GM23338 (cell line): ENCODE measurements around the gene PRRC2A.

Source experiments
- CTCF ChIP-seq, 2 experiments: fragments of 200-600 bp in 1 of 2; sonication (generic) in 1 of 2; conservative IDR thresholded peaks; 2 replicates each; pipeline versions ENCODE4 v1.5.1 to v1.6.1; 2016 to 2017; ENCODE audit warnings: antibody characterized with exemption in 2 of 2, low read depth in 2 of 2, mild to moderate bottlenecking in 2 of 2, moderate library complexity in 1 of 2
- ETS1 ChIP-seq: IDR thresholded peaks from 2 replicates; pipeline ENCODE4 v1.6.1; 2016; ENCODE audit warnings: antibody characterized with exemption
- EZH2 ChIP-seq: fragments of 200-600 bp; sonication (generic); IDR thresholded peaks from one replicate; pipeline ENCODE4 v1.8.0; 2017; ENCODE audit warnings: antibody characterized with exemption, mild to moderate bottlenecking, low read depth; ENCODE audit not compliant: unreplicated experiment
- EZH2phosphoT487 ChIP-seq: fragments of 200-600 bp; sonication (generic); IDR thresholded peaks from one replicate; pipeline ENCODE4 v1.8.1; 2018; ENCODE audit warnings: antibody characterized with exemption; ENCODE audit not compliant: unreplicated experiment
- JUNB ChIP-seq: IDR thresholded peaks from one replicate; pipeline ENCODE4 v1.6.1; 2016; ENCODE audit warnings: antibody characterized with exemption; ENCODE audit not compliant: unreplicated experiment
- POLR2AphosphoS5 ChIP-seq: IDR thresholded peaks from 2 replicates; pipeline ENCODE4 v1.6.1; 2016; ENCODE audit warnings: antibody characterized with exemption, low read depth
- REST ChIP-seq: IDR thresholded peaks from one replicate; pipeline ENCODE4 v1.6.1; 2018; ENCODE audit warnings: antibody characterized with exemption; ENCODE audit not compliant: unreplicated experiment
- ZNF114 ChIP-seq: fragments of 250-450 bp; sonication (Bioruptor Pico); IDR thresholded peaks from 2 replicates; pipeline ENCODE4 v1.5.0; 2020; ENCODE audit warnings: mild to moderate bottlenecking, moderate library complexity

- TF ChIP-seq EZH2 (no peak), EZH2phosphoT487 (no peak), CTCF (conservative IDR thresholded peaks at IDR 0.05; ENCODE audit: low read depth in 2 of 2) (no peak), POLR2AphosphoS5 (no peak), REST (no peak), ZNF114 (CRISPR knock-in tag) (no peak), ETS1 (no peak), JUNB (no peak)
These were observed 40.1 kb upstream of the PRRC2A start for GRCh38 chr6:31580438-31580740.
